Activated CD8-positive, alpha-beta memory T cell treated with anti-CD3 and anti-CD28 coated beads for 36 hours (primary cell): ENCODE results near the gene SMG9. TPM values are rescaled to one million over a fixed set of nuclear protein-coding genes. Genes with fewer than 3 reads are reported as not detected.

ENCODE experiments used
- CTCF ChIA-PET: fragments of 350-600 bp; sonication (Branson Sonifier 250); formaldehyde crosslinking; loops from one replicate; lab custom pipeline; 2021; ENCODE audit warnings: antibody characterized with exemption; lab: Charles Lee
- POLR2A ChIA-PET: fragments of 350-600 bp; sonication (Branson Sonifier 250); formaldehyde crosslinking; loops from one replicate; lab custom pipeline; 2021; ENCODE audit warnings: antibody characterized with exemption; lab: Charles Lee
- total RNA-seq, 2 experiments: library from RNA; stranded (reverse); gene quantifications; one replicate each; pipeline ENCODE4 v1.2.3, GENCODE V29; 2021

The SMG9 gene
- total RNA-seq = 10 to 100 TPM; 77.6 to 80.4 TPM

DNA sequence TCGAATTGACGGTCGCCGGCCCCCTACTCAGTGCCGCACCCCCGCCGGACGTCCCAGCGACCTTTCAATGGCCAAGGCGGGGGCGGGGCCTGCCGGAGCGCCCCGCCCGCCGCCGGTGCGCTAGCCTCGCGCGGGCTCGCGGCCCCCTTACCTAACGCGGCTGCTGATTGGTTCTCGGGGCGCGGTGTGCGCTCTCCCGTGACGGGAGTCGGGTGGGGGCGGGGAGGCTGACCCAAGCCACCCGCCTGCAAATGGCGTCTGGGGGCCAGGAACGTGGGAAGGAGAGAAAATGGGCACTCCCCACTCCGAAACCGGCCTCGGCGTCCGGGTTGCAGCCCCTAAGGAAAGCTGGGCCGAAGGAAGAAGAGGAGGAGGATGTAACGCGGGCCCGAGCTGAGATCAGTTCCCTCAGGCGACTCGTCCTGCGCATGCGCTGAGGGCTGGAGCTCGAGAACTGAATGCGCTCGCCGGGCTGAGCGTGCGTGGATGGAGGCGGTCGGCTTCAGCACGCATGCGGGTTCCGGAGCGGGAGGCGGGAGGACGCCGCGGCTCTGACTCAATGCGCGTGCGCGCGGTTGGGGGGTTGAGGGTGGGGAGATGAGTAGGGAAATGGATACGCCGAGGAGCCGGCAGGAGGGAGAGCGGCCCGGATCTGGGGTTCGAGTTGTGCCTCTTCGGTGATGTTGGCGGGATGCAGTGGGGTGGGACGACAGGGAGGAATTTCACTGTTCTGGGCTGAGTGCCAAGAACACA is at the start of gene SMG9:
TSS of gene SMG9 (minus strand) at position 460 of the 753 bp plus-strand sequence. CDS start 4,221 bp downstream, outside the sequence.
- ChIA-PET POLR2A (interaction anchor here (0.7 to 5.5 kb wide), 7 partner anchors 10 to 87 kb away, joined by 3 to 57 read pairs (median 5); partner anchors contain the start of gene KCNN4), CTCF (interaction anchor here (0.6 to 5.3 kb wide), 9 partner anchors 8 to 1077 kb away, joined by 3 to 64 read pairs (median 6); partner anchors contain the start of gene KCNN4)

DNA sequence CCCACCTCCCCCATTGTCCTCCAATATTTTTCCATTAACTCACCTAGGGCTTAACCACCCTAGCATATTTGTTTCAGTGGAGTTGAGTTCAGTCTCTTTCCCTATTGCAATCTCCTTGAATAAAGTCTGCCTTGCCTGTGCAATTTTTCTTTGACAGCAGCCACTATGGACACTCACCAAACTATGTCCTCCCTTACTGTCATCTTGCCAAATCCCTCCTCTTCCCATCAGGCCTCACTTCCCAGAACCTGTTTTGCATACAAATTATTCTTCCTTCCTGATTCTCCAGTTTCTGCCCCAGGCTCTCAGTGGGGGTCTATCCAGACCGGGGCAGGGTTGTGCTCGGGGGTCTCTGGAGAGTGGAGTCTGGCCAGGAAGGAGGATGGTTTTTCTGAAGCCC is 49.7 kb upstream of the SMG9 start:
- POLR2A ChIA-PET = no interaction called here
- CTCF ChIA-PET = no interaction called here

GRCh38 chr19:43802216-43802951 is 47.6 kb upstream of the SMG9 start, which contains the start of gene LYPD5:
Gene LYPD5, minus strand, starts transcription at chr19:43802447. Its CDS starts 67 bp downstream, at chr19:43802380.
- ChIA-PET CTCF (no interaction called here), POLR2A (no interaction called here)

DNA sequence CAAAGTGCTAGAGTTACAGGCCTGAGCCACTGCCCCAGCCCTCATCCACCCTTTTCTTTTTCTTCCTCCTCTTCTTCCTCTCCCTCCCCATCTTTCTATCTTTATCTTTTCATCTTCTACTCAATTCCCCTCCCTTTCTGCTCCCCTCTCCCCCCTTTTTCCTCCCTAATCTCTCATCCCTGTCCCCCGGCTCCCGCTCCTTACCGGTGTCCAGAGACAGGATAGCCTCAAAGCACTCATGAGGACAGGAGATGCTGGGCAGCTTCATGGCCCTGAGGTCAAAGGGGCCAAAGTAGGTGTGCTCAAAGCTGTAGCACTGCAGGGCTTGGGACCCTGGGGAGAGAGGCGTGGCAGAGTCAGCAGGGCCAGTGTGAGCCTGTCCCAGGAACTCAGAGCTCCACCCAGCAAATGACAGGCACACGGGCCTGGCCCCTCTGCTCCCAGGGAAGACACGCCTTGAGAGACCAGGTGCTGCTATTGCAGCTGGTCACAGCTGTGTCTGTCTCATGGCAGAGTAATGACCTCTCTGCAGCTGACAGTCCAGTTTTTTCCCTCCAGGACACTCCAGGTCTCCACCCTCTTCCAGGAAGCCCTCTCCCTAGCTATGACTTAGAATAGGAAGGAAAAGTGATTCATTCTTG is 44.9 kb upstream of the SMG9 start:
- POLR2A ChIA-PET = no interaction called here
- CTCF ChIA-PET = interaction anchor here (0.7 kb wide), 1 partner anchor 36 kb away, joined by 3 read pairs; no protein-coding TSS in a partner anchor

DNA sequence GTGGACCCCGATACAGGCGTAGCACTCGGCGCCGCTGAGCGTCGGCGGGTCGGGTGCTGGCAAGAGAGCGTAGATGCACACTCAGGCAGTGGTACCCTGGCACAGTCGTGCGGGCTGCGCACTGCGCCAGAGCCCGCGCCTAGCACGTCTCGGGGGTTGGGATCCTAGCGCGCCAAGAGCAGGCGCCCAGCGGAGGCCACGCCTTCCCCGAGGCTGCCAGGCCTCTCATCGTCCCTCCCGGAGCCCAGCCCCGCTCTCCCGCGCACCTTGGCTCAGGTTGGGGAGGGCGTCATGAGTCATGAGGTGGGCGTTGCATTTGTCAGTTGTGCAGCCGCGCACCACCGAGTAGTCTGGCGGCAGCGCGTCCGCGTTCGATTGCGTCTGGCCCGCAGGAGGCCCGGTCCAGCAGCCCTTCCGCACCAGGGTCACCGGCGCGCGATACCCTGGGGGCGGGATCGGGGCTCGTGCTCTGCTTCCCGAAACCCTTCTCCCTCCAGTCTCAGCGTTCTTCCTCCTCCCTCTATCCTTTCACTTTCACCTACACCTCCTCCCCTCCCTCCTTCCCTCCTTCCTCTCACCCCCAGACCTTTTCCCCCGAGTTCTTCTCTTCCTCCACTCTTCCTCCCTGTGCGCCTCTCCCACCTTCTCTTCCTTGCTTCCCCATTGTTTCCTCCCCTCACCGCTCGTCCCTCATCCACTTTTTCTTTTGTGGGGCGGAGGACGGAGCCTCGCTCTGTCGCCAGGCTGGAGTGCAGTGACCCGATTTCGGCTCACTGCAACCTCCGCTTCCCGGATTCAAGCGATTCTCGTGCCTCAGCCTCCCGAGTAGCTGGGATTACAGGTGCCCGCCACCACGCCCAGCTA is 44.0 kb upstream of the SMG9 start:
- POLR2A ChIA-PET = no interaction called here
- CTCF ChIA-PET = no interaction called here

DNA sequence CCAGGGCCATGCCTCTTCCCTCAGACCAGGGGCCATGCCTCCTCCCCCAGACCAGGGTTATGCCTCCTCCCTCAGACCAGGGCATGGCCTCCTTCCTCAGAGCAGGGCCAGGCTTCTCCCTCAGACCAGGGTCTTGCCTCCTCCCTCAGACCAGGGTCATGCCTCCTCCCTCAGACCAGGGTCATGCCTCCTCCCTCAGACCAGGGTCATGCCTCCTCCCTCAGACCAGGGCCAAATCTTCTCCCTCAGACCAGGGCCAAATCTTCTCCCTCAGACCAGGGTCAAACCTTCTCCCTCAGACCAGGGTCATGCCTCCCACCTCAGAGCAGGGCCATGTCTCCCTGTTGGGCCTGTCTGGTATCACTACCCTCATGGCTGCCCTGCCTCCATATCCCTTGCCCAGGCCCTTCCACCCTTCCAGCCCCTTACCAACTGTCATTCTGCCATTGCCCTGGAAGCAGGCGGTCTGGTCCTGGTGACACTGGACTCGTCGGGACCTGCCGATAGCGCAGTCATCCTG is 43.3 kb upstream of the SMG9 start:
- CTCF ChIA-PET = interaction anchor here (1.5 kb wide), 1 partner anchor 12 kb away, joined by 3 read pairs; no protein-coding TSS in a partner anchor

GRCh38 chr19:43797556-43797955 is 42.8 kb upstream of the SMG9 start:
- ChIA-PET CTCF (interaction anchor here (1.0 to 1.6 kb wide), 4 partner anchors 10 to 52 kb away, joined by 3 to 5 read pairs (median 4); no protein-coding TSS in a partner anchor), POLR2A (interaction anchor here (0.6 kb wide), 1 partner anchor 67 kb away, joined by 6 read pairs; no protein-coding TSS in a partner anchor)

More for the DNA sequence above, 43.3 kb upstream of the SMG9 start:
- POLR2A ChIA-PET = no interaction called here

- POLR2A ChIA-PET = interaction anchor here (0.6 kb wide), 1 partner anchor 66 kb away, joined by 6 read pairs; no protein-coding TSS in a partner anchor
Measured at GRCh38 chr19:43797118-43797517, 42.4 kb upstream of the SMG9 start.

GRCh38 chr19:43790587-43790986 is 35.8 kb upstream of the SMG9 start:
- CTCF ChIA-PET = no interaction called here
- POLR2A ChIA-PET = no interaction called here

More at GRCh38 chr19:43797118-43797517, 42.4 kb upstream of the SMG9 start:
- CTCF ChIA-PET = interaction anchor here (1.0 to 1.6 kb wide), 4 partner anchors 10 to 52 kb away, joined by 3 to 5 read pairs (median 4); no protein-coding TSS in a partner anchor

- CTCF ChIA-PET = interaction anchor here (1.1 kb wide), 1 partner anchor 11 kb away, joined by 3 read pairs; no protein-coding TSS in a partner anchor
- POLR2A ChIA-PET = no interaction called here
Measured at GRCh38 chr19:43789029-43789428, 34.3 kb upstream of the SMG9 start.

DNA sequence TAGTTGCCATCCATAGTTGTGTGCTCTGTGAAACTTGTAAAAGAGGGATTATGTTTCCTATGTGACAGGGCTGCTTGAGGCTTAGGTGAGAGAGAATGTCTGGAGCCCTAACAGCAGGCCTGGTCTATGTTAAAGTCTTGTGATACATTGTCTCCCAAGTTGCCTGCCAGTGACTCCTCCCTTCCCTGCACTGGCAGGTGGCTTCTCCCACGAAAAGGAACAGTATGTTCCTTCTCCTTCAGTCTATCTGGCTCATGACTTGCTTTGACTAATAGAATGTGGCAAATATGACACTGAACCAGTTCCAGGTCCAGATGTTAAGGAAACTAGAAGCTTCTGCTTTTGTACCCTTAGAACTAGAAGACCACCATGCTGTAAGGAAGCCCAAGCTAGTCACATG is 31.9 kb upstream of the SMG9 start:
- POLR2A ChIA-PET = no interaction called here
- CTCF ChIA-PET = interaction anchor here (1.1 to 3.0 kb wide), 2 partner anchors 10 to 23 kb away, joined by 4 to 11 read pairs; no protein-coding TSS in a partner anchor

DNA sequence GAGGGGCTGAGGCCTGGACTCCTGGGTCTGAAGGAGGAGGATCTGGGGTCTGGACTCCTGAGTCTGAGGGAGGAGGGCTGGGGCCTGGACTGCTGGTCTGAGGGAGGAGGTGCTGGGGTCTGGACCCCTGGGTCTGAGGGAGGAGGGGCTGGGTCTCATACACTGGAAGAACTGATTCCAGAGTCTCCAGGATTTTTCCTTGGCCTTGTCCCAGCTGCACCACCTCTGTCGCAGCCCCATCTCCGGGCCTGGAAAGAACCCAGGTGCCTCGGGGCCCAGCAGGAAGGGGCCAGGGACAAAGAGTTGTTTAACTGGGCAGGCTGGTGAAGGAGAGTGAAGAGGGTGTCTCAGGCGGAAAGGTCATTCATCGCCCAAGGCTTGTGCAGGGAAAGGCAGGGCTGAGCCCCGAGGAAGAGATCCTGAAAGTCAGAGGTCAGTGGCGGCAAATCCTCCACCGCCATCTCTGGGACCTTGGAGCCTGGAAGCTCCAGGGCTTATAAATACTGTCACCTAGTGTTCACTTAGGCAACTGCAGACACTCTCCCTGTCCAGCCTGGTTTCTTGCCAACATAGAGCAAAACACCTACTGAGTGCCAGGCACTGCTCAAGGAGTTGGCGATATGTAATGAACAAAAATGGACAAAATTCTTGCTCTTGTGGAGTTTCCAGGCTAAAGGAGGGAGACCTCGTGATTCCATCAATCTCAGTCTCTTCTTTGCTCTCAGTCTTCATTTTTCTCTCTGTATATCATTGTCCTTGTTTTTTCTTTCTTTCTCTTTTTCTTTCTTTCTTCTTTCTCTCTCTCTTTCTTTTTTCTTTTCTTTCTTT is 30.4 kb upstream of the SMG9 start:
- CTCF ChIA-PET = interaction anchor here (0.5 to 3.0 kb wide), 12 partner anchors 10 to 307 kb away, joined by 3 to 26 read pairs (median 4); partner anchors contain the start of gene SMG9
- POLR2A ChIA-PET = no interaction called here

DNA sequence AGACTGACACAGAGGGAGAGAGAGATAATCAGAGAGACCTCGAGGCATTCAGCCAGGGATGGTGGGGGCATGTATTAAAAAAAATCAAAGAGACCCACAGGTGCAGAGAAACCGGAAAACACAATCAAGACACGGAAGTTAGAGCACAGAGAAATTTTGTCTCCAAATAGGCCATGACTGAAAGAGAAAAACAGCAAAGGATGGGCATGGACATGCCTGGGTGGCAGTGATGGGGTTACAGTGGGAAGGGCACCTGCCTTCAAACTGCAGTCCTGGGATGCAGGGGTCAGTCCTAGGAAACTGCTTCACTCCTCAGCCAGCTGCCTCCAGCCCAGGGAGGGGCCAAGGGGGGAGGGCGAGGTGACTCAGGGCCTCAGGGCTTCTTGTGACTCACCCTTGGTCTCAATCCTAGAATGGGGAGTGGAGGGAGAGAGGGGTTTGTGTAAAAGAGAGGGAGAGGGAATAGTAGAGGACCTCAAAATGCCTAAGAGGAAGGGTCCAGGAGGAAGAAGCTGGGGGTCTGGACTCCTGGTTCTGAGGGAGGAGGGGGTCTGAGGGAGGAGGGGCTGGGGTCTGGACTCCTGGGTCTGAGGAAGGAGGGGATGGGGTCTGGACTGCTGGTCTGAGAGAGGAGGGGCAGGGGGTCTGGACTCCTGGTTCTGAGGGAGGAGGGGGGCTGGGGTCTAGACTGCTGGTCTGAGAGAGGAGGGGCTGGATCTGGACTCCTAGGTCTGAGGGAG is 29.6 kb upstream of the SMG9 start:
- ChIA-PET CTCF (interaction anchor here (0.9 to 3.0 kb wide), 12 partner anchors 9 to 307 kb away, joined by 3 to 26 read pairs (median 4); partner anchors contain the start of gene SMG9), POLR2A (interaction anchor here (0.5 to 0.6 kb wide), 2 partner anchors 19 to 169 kb away, joined by 3 to 4 read pairs; no protein-coding TSS in a partner anchor)

GRCh38 chr19:43783636-43784035 is 28.9 kb upstream of the SMG9 start:
- POLR2A ChIA-PET = interaction anchor here (0.7 kb wide), 1 partner anchor 1369 kb away, joined by 5 read pairs; no protein-coding TSS in a partner anchor
- CTCF ChIA-PET = interaction anchor here (2.0 to 9.8 kb wide), 2 partner anchors 17 to 30 kb away, joined by 12 to 120 read pairs; partner anchors contain the start of gene SMG9

GRCh38 chr19:43782689-43783231 is 28.0 kb upstream of the SMG9 start:
- ChIA-PET CTCF (interaction anchor here (2.4 to 9.8 kb wide), 2 partner anchors 16 to 37 kb away, joined by 20 to 120 read pairs; no protein-coding TSS in a partner anchor), POLR2A (no interaction called here)
